ENCODE results near the gene SERTM2.

DNA sequence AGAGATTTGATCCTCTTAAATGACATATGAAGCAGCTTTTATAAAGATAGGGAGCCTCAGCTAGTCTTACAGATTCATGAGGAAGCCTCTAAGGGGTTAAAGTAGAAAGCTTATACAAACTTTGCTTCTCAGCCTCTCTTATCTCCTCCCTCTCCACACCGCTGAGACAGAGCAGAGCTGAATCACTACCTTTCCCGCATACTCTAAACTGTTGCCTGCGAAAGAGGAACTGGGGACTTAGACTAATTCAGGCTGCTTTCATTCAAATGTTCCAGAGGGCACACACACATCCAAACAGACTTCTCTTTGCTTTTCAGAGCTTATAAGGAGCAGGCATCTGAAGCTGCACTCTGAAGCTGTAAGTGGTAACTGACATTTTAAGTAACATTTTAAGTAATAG is at the start of gene SERTM2:
- TF ChIP-seq, protein P1, sequence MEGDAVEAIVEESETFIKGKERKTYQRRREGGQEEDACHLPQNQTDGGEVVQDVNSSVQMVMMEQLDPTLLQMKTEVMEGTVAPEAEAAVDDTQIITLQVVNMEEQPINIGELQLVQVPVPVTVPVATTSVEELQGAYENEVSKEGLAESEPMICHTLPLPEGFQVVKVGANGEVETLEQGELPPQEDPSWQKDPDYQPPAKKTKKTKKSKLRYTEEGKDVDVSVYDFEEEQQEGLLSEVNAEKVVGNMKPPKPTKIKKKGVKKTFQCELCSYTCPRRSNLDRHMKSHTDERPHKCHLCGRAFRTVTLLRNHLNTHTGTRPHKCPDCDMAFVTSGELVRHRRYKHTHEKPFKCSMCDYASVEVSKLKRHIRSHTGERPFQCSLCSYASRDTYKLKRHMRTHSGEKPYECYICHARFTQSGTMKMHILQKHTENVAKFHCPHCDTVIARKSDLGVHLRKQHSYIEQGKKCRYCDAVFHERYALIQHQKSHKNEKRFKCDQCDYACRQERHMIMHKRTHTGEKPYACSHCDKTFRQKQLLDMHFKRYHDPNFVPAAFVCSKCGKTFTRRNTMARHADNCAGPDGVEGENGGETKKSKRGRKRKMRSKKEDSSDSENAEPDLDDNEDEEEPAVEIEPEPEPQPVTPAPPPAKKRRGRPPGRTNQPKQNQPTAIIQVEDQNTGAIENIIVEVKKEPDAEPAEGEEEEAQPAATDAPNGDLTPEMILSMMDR (IDR thresholded peaks at IDR 0.05) = no peak
- TF ChIP-seq POLR2AphosphoS5 (IDR thresholded peaks at IDR 0.05) (no peak), EP300 (IDR thresholded peaks at IDR 0.05) (no peak)
